Esophagus squamous epithelium (tissue), 4 donors: Measurements from ENCODE around the gene SOX1.

Experiments used
- POLR2A ChIP-seq, 4 donors: fragments of 450-650 bp; IDR thresholded peaks; one replicate each; pipeline ENCODE4 v1.6.1; 2017; ENCODE audit warnings: antibody characterized with exemption in 4 of 4, mild to moderate bottlenecking in 4 of 4, moderate library complexity in 3 of 4
- TF ChIP-seq, protein P1 (sequence below), 6 experiments: fragments of 450-650 bp in 4 of 6; fragments of 200-600 bp in 2 of 6; sonication (generic) in 2 of 6; IDR thresholded peaks; one replicate each; pipeline ENCODE4 v1.5.1; 2016 to 2019; ENCODE audit warnings: antibody characterized with exemption in 6 of 6, mild to moderate bottlenecking in 4 of 6, moderate library complexity in 4 of 6

- TF ChIP-seq, protein P1, sequence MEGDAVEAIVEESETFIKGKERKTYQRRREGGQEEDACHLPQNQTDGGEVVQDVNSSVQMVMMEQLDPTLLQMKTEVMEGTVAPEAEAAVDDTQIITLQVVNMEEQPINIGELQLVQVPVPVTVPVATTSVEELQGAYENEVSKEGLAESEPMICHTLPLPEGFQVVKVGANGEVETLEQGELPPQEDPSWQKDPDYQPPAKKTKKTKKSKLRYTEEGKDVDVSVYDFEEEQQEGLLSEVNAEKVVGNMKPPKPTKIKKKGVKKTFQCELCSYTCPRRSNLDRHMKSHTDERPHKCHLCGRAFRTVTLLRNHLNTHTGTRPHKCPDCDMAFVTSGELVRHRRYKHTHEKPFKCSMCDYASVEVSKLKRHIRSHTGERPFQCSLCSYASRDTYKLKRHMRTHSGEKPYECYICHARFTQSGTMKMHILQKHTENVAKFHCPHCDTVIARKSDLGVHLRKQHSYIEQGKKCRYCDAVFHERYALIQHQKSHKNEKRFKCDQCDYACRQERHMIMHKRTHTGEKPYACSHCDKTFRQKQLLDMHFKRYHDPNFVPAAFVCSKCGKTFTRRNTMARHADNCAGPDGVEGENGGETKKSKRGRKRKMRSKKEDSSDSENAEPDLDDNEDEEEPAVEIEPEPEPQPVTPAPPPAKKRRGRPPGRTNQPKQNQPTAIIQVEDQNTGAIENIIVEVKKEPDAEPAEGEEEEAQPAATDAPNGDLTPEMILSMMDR (IDR thresholded peaks at IDR 0.05) = no peak
- TF ChIP-seq POLR2A (IDR thresholded peaks at IDR 0.05) = no peak
Measured at GRCh38 chr13:112034231-112034630, 32.7 kb upstream of the SOX1 start.
